Stimulated activated CD8-positive, alpha-beta memory T cell treated with anti-CD3 and anti-CD28 coated beads, Interleukin-2, amount 100 ng/mL, for 1 hour (primary cell): ENCODE results near the gene ZNF451.
"Not testable (repeated sequence)": the region's sequence is repeated elsewhere in the genome, so short reads cannot be mapped to it uniquely, and the experiment has no call there.

Experiments used
- DNase-seq, 2 donors: peaks; one replicate each; pipeline ENCODE4 v3.0.0-alpha.2; 2020; ENCODE audit warnings: low read depth in 2 of 2

The ZNF451 gene

DNA sequence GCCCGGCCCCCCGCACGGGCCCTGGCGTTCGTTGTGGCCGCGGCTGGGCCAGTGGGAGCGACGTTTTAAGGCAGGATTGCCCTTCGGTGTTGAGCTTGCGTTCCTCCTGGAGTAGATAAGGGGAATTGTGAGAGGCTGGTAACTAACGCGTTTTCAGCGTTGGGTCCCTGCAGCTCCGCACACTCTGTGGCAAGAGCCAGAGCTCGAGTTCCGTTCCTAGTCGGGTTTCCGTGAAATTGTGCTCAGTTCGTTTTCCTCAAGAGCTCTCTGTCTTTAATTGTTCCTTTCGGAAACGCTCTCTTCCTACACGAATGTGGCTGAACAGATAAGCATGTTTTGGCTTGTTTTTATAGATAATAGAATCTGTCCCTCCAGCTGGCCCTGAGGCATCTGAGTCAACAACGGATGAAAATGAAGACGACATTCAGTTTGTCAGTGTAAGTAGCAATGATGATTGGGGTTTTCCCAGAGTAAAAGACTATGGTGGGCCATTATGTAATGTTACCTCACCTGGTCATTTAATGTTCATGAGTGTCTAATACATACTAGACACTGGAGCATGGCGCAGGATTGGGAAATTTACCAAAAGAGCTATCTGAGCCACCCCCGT, 575 bp downstream of the ZNF451 start:
- not testable (repeated sequence) for DNase-seq

DNA sequence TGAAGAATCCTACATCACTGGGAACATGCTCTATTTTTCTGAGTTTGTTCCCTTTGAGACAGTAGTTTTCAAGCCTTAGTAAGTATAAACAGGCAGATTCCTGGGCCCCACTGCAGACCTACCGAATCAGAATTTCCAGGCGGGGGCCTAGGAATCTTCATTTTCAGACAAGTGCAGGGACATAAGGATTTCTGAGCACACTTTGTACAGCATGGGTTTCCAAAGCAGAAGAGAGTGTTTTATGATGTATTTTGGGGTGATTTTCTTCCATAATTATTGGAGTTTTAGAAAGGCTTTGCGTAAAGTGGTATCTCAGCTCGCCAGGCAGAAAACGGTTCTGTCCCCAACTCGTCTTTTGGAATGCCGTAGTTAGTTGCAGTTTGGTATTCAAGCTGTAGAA, 1.4 kb downstream of the ZNF451 start:
- not testable (repeated sequence) for DNase-seq

DNA sequence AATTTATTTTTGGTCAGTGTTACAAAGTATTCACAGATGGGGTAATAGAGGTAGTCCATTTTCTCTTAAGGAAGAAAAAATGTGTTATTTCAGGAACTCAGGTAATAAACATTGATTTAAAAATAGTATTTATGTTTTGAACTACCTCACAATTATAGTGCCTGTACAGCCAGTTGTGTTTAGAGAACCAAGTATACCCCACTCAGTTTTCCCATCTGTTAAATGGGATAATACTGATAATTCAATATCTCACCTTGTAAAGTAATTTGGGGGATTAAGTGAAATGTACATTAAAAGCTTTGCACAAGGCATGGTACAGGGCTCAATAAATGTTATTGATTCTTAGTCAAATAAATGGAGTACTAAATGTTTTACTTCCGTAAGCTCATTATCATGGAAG, 4.7 kb downstream of the ZNF451 start:
- DNase-seq, result no peak

DNA sequence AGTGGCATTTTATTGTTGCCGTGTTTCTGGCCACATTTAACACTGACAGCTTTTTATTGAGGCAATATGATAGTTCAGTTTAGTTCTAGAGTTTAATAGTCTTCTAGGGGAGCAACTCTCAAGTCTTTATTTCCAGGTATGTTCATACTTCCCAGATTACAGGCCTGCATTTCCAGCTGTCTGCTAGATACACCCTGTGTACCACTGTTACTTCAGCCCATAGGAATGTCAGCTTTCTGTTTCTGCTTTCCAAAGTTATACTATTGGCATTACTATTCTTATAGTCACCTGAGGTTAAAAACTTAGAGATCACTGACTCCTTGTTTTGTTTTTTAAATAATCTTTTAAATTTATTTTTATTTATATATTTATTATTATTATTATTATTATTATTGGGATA, 7.6 kb downstream of the ZNF451 start:
- DNase-seq, result no peak

DNA sequence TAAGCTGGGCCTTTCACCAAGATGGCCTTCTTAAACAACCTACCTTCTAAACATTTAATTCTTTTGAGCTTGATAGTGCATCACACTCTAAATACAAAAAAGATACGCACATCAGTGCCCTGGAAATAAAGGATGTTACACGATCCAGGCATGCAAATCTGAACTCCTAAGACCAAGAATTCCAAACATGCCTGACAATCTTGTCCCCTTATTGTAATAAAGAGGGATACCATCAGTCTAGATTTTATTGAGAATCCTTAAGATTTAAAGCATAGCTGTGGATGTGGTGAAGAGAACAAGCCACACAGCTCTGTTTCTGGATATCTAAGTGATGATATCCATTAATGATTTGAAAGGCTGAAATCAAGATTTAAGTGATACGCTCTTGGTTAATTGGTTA, 13.0 kb downstream of the ZNF451 start:
- DNase-seq, result no peak

DNA sequence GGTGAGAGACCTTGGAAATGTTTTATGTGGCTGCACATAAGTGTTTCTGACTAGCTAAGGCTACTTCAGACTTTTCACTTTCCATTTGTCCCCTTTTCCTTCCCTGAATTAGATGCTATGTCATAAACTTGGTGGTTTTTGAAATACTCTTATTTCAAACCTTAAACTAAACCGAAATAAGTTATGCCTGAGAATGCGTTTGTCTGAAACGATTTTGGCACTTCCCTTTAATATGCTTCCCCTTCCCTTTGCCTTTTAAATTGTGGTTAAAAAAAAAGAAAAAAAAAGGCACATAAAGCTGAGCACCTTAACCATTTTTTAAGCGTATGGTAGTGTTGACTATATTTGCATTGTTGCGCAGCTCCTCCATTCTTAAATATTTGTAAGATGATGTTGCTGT, 14.3 kb downstream of the ZNF451 start:
- no peak for DNase-seq

DNA sequence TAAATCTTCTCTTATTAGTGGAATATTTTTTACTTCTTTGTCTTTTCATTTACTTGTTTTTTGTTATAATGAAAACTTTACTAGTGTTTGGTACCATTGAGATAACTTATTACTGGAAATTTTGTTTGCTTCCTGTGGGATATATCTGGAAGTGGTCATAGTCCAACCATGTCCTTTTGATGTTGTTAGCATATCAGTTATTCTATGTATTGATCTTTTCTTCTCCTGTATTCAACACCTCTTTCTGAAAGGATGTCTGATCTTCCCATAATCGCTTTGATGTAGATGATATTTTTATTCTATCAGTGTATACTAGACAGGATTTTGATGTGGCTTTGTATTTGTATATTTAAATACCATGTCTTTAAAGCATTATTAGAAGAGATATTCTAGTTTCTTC, 17.0 kb downstream of the ZNF451 start:
- no peak for DNase-seq

DNA sequence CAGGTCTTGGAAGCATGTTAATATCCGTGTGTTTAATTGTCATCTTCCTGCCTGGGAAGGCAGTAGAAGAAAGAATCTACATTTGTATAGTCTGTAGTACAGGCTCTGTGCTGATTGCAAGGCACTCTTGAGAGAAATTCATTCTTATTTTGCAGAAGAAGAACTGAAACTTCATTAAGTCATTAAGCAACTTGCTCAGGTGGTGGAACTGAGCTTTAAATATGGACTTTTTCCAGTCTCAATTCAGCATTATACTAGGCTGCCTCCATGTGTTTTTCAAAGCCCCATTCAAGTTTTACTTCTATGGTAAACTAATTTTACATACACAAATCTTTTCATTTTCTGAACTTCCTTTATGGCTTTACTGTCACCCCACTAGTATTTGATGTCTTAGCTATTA, 18.7 kb downstream of the ZNF451 start:
- DNase-seq, result no peak

DNA sequence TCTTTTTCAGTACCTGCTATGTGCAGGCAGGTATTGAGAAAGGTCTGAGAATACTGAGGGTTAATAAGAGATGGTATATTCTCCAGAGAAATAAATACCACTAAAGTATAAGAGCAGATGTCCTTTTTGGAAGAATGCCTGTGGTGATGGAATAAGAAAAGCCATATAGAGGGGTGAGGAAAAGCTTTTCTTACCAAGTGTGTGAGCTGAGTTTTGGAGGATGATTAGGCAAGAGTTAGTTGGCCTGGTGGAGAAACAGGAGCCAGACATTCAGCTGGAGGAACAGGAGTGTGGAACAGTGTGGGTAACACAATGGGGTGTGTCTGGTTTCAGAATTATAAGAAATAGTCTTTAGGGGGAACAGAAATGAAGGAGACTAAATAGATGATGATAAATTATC, 19.9 kb downstream of the ZNF451 start:
- DNase-seq, result no peak

DNA sequence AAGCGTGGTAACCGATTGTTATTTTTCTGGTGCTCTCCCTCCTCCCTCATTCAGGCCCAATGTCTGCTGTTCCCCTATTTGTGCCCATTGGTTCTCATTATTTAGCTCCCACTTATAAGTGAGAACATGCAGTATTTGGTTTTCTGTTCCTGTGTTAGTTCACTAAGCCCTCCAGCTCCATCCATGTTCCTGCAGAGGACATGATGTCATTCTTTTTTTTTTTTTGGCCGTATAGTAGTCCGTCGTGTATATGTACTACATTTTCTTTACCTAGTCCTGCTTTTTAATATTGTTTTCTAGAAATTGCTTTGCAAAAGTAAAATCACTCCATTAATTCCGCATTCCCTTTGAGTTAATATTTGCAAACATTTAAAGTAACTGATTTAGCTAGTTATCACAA, 23.1 kb downstream of the ZNF451 start:
- no peak for DNase-seq

DNA sequence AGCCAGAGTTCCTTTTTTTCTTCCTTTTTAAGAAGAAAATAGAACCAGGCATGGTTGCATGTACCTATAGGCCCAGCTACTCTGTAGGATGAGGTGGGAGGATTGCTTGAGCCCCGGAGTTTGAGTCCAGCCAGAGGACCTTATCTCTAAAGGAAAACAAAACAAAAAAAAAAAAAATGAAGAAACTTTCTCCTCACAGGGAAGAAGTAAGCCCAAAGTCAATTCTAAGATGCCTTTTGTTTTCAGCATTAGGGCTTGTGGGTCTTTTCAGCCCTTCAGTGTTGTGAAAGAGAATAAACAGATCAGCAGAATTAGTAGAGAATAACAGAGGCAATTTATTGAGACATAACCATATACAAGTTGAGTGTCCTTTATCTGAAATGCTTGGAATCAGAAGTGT, 26.8 kb downstream of the ZNF451 start:
- DNase-seq, result no peak

DNA sequence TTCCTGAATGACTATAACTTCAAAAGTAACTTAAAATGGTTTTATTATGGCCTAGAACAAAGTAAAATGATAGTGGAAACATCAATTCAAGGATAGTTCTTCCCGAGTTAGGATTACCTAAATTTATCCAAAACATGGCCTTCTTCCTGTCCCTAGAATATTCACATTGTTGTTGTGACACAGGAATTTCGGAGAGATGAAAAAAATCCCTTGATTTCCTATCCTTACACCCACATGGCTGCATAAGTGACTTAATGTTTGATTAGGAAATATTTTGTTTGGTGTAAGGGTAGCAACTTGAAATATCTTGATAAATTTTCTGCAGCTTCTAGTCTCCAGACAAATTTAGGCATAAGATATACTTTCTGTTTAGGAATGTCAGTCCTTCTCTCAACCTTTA, 27.8 kb downstream of the ZNF451 start:
- DNase-seq, result no peak

DNA sequence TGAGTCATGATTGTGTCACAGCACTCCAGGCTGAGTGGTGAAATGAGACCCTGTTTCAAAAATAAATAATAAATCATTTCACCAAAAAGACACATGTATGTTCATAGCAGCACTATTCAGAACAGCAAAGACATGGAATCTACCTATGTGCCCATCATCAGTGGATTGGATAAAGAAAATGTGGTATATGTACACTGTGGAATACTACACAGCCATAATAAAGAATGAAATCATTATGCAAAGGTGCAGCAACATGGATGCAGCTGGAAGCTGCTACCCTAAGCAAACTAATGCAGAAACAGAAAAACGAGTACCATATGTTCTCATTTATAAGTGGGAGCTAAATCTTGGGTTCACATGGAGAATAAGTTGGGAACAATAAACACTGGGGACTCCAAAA, 33.1 kb downstream of the ZNF451 start:
- no peak for DNase-seq

DNA sequence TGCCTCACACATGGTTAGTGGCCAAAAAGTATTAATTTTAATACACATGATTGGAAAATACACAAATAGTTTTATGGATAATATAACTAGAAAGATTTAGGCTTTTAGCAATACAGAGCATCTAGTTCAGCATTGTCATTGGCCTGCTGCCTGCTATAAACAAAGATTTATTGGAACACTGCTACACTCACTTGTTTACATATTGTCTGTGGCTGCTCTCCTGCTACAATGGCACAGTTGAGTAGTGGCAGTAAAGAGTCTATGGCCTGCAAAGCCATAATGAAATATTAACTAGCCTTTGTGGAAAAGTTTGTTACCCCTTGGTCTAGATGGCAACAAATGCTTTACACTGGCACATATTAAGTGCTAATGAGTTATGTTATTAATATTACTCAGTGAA, 37.8 kb downstream of the ZNF451 start:
- DNase-seq, result no peak

DNA sequence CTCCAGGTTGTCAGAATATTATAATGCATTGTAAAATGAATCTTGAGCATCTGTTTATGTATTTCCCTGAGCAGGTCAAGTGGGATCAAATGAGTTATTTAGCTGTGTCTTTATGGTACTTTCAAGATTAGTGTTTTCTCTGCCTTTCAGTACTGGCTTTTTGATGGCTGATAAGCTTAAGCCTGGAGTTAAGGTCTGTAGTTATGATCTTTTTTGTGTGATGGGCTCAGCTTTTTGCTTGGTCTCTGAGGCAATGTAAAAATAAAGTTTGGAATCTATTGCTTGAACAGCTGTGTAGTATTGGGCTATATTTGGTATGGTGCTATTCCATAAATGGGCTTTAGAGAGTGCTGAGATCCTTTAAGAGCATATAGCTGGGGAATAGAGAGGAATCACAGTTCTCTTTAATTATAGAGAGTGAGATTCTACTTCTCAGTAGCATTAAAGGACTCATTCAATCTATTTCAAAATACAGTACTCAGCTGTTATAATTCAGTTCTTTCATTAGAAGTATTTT, 40.7 kb downstream of the ZNF451 start:
- no peak for DNase-seq

DNA sequence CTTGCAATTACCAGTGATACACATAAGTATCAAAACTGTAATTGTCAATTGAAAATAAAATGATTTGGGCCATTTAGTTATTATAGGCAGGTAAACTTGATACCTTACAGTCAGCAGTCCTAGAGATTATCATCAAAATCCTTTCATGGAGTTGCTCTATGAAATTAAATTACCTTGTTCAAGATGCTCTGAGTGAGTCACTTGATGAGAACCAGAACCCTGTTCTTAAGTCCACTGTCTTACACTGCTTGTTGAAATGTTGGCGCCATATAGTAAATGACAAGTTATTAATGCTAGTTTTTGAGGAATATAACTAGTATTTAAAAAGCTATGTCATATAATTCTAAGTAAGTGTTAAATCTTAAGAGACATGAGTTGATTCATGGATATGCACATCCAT, 45.0 kb downstream of the ZNF451 start:
- DNase-seq, result no peak

DNA sequence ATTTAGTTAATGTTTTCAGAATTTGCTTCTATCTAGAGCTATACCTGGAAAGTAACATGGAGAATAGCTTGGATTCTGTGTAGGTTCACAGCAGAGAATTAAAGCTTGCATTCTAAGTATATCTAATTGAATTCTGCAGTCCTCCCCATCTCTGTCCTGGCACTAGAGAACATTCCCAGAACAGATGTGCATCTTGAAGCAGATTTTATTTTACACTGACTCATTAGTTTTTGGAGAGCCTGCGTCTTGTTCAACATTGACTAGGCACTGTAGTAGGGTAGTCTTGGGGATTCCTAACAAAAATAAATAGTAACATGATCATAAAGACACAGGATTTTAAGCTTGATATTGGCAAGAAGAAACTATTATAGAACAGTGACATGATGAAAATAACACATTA, 45.9 kb downstream of the ZNF451 start:
- no peak for DNase-seq

DNA sequence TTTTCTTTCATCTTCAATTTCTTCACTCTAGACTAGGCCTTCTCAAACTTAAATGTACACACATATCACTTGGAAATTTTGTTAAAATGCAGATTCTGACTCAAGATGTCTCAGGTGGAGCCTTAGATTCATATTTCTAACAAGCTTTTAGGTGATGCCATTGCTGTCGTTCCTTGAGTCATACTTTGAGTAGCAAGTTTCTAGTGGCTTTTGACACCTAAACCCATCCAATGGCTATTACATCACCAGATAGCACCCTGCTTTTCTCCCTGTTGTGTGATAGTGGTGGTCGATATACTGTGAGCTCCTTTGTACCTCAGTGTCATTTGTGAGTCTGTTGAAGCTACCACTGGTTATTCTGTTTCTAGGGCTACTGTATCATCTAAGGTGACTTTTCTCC, 47.4 kb downstream of the ZNF451 start:
- DNase-seq, result no peak

DNA sequence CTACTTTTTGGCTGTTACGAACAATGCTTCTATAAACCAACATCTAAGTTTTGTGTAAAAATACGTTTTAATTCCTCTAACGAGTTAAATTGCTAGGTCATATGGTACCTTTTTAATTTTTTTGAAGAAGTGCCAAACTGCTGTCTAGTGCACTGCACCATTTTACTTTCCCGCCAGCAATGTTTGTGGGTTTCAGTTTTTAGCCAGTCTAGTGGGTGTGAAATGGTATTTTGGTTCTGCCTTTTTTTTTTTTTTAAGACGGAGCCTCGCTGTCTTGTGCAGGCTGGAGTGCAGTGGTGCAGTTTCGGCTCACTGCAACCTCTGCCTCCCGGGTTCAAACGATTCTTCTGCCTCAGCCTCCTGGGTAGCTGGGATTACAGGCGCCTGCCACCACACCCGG, 48.0 kb downstream of the ZNF451 start:
- no peak for DNase-seq

DNA sequence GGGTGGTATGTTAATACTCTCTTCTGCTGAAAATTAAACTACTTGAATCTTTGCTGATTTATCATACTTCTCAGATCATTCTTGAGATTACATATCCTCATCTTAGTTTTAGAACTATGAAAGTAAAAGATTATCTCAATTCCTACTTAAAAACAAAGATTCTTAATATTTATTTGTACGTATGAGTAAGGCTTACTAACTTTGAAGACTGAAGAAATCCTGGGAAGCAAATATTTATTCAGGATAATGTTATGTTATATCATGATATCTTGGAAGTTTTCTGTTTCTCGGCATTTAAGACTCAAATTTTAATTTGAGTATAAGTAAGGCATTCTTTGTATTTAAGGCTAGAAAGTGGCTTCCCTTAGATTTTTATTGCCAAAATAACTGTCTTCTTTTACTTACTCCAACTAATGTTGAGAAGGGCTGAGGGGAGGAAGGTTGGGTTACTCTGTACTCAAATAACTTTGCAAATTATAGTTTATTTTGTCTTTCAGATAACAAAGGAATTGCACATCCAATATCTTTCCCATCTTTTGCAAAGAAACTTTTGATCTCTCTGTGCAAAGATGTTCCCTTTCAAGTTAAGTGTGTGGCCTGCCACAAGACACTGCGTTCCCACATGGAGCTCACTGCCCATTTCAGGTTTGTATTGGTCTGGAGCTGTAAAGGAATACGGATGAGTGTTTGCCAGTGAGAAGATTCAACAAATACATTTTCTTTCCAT, 51.6 kb downstream of the ZNF451 start:
- DNase-seq, result no peak

DNA sequence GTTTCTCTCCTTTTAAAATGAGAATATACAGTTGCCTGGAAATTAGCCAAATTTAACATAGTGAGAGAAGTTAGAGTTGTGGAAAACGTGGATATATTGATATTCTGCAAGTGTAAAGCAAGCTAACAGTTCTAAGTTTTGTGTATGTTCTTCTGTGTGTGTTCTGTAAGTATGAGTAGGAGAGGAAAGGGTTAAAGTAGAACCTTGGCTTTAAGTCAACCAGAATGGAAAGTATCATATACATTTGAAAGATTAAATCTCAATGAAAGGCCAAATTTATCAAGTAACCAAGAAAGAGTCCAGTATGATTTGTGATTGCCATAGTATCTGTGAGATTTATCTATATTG, 52.2 kb downstream of the ZNF451 start:
- DNase-seq, result no peak

DNA sequence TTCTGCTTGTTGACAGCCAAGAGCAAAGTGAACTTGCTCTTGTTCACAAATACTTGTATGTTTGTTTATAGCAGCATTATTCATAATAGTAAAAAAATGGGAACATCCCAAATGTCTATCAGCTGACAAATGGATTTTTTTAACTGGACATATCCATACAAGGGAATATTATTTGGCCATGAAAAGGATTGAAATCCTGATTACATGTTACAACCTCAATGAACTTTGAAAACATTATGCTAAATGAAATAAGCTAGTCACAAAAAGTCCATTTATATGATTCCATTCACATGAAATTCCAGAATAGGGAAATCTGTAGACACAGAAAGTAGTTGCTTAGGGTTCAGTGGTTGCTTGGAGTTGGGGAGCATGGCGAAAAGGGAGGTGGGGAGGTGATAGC, 53.7 kb downstream of the ZNF451 start:
- DNase-seq, result no peak

DNA sequence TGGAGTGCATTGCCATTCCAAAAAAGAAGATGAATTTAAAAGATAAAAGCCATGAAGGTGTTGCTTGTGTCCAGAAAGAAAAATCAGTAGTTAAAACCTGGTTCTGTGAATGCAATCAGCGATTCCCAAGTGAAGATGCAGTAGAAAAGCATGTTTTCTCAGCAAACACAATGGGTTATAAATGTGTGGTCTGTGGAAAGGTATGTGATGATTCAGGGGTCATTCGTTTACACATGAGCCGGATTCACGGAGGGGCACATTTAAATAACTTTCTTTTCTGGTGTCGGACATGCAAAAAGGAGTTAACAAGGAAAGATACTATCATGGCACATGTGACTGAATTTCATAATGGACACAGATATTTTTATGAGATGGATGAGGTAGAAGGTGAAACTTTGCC, 57.4 kb downstream of the ZNF451 start:
- no peak for DNase-seq
